T-helper 2 cell treated with Interferon-gamma antibody and Interleukin-4, amounts not matched to agents 5 μg/mL and 100 μg/mL, for 36 hours (primary cell): Measurements from ENCODE around the gene SNX32.
"Not testable (repeated sequence)": the region's sequence is repeated elsewhere in the genome, so short reads cannot be mapped to it uniquely, and the experiment has no call there.

Source experiments
- DNase-seq: peaks from one replicate; pipeline ENCODE4 v3.0.0; 2021; ENCODE audit warnings: low spot score
- H3K27ac Mint-ChIP-seq: one replicate; pipeline ENCODE4 v1.8.0; 2021; ENCODE audit warnings: mild to moderate bottlenecking, mixed read lengths
- H3K27me3 Mint-ChIP-seq: one replicate; pipeline ENCODE4 v1.8.0; 2021; ENCODE audit warnings: low read depth, mixed read lengths
- H3K36me3 Mint-ChIP-seq: one replicate; pipeline ENCODE4 v1.8.0; 2021; ENCODE audit warnings: low read depth, mixed read lengths
- H3K4me1 Mint-ChIP-seq: one replicate; pipeline ENCODE4 v1.8.0; 2021; ENCODE audit warnings: low read depth, mixed read lengths
- H3K4me3 Mint-ChIP-seq: one replicate; pipeline ENCODE4 v1.8.0; 2022; ENCODE audit warnings: mild to moderate bottlenecking, moderate library complexity, mixed read lengths
- H3K9me3 Mint-ChIP-seq: one replicate; pipeline ENCODE4 v1.8.0; 2021; ENCODE audit warnings: mixed read lengths

SNX32 gene

DNA sequence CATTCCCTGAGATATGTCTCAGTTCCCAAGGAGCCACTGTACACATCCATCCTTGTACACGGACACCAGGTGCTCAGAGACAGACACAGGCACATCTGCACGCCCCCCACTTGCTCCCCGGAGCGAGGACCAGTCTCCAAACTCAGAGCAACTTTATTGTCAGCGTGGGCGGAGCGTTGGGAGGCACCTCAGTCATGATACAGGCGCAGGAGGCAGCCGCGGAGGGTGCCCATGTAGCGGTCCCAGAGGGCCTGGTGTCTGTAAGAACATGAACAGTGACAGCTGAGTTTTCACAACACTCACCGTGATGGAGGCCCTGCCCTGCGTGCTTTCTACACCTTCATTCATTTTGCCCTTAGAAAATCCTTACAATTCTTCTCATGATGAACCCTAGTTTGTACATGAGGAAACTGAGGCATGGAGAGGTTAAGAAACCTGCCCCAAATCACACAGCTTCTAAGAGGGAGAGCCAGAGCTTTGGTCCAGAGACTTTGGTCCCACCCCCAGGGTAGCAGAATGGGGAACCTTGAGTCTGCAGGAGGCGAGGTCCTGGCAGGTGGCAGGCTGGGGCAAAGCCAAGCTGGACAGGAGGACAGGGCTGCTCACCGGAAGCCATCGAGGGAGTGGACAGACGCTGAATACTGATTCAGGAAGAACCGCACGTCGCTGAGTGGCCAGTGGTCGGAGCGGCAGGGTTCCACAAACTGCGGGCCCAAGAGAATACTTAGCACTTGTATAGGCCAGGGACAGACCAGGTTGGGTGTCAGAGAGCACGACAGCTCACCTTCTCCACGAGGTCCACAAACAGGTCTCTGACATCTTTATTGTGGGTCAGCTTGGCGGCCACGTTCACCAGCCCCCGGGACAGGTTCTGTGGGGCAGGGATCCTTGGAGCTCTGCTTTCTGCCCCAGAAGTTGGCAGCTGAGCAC, 50.3 kb downstream of the SNX32 start:
- Mint-ChIP-seq H3K27ac (peak overlapping the region; percentile 57), H3K4me3 (peak overlapping the region; percentile 42), H3K27me3 (no peaks in the 10 kb centered on the region), H3K9me3 (no peaks in the 10 kb centered on the region), H3K36me3 (peaks cover 41% of the 10 kb centered on the region), H3K4me1 (peaks cover 43% of the 10 kb centered on the region)
- no peak for DNase-seq

DNA sequence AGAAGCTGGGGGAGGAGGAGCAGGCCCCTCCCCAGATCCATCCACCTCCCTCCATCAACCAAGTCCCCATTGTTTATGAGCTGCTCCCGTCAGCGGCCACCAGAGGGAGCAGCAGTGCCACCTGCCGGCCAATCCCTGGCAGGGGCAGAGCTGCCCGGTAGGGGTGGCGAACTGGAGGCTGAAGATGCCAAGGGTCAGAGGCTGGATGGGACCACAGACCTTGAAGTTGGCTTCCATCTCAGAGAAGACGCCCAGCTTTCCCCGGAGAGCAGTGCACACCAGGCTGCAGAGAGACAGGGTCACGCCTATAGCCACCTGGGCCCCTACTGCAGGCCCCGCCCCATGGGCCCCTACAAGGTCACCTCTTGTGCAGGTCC, 50.9 kb downstream of the SNX32 start:
- Mint-ChIP-seq H3K4me3 (peak overlapping the region; percentile 42), H3K9me3 (no peaks in the 10 kb centered on the region), H3K27me3 (no peaks in the 10 kb centered on the region), H3K27ac (peak overlapping the region; percentile 57), H3K36me3 (peaks cover 41% of the 10 kb centered on the region), H3K4me1 (peaks cover 43% of the 10 kb centered on the region)
- peak; percentile 80 for DNase-seq

DNA sequence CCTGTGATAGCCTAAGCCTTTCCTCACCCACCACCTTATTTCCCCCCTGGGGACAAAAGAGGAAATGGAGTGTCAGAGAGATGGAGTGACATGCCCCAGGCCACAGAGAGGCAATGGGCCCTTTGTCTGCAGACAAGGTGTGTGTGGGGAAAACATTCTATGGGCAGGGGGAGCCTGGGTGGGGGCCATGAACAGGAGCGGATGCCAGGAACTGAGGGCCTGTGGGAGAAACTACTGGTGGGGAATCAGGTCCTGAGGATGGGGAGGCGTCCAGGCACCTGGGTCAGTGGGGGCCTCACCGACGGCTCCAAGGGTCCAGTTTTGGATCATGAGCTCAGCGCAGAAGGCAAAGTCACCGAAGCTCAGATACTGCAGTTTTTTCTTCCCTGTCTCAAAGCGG, 51.5 kb downstream of the SNX32 start:
- no peak for DNase-seq
- no peaks in the 10 kb centered on the region for H3K9me3 Mint-ChIP-seq
- no peak overlapping the region for H3K4me3 Mint-ChIP-seq
- no peaks in the 10 kb centered on the region for H3K27me3 Mint-ChIP-seq
- peaks cover 44% of the 10 kb centered on the region for H3K4me1 Mint-ChIP-seq
- peak overlapping the region; percentile 15 for H3K27ac Mint-ChIP-seq
- H3K36me3 Mint-ChIP-seq = peaks cover 41% of the 10 kb centered on the region

DNA sequence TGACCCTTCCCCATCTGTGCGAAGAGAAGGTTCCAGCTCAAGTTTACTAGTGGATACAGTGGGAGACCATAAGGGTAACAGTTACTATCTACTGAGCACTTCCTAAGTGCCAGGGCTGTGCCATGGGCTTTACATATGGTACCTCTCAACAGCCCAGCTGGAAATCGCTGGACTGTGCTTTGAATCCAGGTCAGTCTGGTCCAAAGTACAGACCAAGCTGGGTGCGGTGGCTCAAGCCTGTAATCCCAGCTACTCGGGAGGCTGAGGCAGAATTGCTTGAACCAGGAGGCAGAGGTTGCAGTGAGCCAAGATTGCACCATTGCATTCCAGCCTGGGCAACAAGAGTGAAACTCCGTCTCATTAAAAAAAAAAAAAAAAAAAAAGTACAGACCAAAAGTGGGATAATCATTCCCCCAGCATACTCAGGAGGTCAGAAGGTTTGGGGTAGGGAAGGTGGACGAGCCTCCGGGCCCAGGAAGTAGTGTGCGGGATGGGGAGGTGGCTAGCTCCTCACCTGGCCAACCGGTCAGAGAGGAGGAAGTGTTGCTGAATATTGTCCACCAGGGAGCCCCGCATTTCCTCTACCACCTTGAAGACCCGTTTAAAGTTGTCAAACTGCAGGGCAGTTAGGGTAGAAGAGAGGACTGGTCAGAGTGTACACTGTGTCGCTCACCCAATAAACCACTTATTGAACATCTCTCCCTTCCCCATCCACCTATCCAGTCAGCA, 52.2 kb downstream of the SNX32 start:
- Mint-ChIP-seq H3K4me1 (peaks cover 39% of the 10 kb centered on the region), H3K4me3 (peak overlapping the region; percentile 99), H3K27me3 (no peaks in the 10 kb centered on the region), H3K27ac (peak overlapping the region; percentile 91), H3K36me3 (peaks cover 41% of the 10 kb centered on the region), H3K9me3 (no peaks in the 10 kb centered on the region)
- no peak for DNase-seq

DNA sequence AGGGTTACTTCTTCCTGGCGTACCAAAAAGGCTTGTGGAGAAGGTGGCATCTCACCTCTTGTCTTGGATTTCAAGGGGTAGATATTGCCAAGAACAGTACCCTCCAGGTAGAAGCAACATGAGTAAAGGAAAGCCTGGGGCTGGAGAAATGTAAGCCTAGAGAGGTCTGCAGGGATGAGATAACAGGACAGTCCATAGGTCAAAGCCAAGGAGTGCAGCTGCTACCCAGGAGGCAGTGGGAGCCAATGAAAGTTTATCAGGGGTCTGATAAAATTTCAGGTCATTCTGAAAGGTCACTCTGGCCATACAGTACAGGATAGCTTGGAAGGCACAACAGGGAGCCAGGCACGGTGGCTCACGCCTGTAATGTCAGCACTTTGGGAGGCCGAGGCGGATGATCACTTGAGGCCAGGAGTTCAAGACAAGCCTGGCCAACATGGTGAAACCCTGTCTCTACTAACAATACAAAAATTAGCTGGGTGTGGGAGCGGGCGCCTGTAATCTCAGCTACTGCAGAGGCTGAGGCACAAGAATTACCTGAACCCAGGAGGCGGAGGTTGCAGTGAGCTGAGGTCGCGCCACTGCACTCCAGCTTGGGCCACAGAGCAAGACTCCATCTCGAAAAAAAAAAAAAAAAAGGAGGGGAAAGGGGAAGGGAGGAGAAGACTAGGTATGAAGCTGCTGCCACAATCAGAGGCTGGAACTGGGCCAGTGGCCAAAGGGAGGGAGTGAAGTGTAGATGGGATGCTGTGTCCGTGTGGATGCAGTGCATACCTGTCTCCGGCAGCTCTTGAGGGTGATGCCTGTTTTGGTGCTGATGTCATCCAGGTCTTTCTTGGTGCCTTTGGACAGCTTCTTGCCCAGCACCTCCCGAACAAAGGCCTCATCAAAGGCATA, 53.3 kb downstream of the SNX32 start:
- H3K9me3 Mint-ChIP-seq = no peaks in the 10 kb centered on the region
- DNase-seq = no peak
- peak overlapping the region; percentile 91 for H3K27ac Mint-ChIP-seq
- peaks cover 39% of the 10 kb centered on the region for H3K36me3 Mint-ChIP-seq
- H3K27me3 Mint-ChIP-seq = no peaks in the 10 kb centered on the region
- peaks cover 37% of the 10 kb centered on the region for H3K4me1 Mint-ChIP-seq
- H3K4me3 Mint-ChIP-seq = peak overlapping the region; percentile 99

DNA sequence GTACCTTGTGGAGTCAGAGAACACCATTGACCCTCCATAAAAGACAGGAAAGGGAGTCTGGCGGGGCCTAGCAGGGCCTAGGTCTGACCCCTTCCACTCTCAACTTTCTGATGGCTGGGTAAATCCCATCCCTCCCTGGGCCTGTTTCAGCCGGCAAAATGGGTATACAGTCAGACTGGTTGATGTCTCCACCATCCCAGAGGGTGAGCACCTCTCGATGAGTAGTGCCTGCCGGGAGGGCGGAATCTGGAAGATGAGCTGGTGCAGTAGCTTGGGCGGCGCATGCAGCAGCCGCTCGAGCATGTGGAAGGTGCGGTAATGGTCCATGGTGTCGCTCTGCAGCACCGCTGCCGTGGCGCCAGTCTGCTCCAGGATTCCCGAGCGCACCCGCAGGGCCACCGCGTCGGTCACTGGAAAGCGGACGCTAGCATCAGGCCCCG, 54.0 kb downstream of the SNX32 start:
- H3K4me1 Mint-ChIP-seq = peaks cover 44% of the 10 kb centered on the region
- peak overlapping the region; percentile 91 for H3K27ac Mint-ChIP-seq
- H3K9me3 Mint-ChIP-seq = no peaks in the 10 kb centered on the region
- H3K4me3 Mint-ChIP-seq = peak overlapping the region; percentile 99
- no peak for DNase-seq
- H3K36me3 Mint-ChIP-seq = peaks cover 37% of the 10 kb centered on the region
- no peaks in the 10 kb centered on the region for H3K27me3 Mint-ChIP-seq

DNA sequence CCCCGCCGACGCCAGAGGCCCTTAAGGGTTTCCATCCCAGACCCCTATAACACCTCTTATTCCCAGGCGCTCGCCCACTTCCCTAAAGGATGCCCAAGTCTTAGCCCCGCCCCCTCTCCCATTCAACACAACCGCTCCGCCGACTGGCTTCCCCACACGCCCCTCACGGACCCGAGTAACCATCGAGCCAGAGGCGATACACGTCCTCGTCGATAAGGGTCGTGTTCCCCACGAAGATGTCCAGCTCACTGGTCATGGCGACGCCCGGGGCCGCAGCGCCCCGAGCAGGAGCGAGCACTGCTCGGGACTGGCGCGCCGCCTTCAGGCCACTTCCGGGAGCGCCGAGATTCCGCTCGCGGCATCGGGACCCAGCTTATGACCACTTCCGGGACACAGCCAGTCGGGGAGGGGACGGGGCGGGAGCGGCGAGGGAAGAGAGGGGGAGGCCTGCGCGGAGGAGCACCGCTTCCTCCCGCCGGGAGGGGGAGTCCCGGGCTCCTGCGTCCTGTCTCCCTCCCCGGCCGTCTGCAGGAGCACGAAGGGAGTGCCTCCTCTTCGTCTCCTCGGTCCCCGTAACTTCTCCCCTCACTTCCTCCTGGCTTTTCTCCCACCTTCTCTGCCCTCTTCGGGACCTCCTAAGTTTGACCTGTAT, 54.5 kb downstream of the SNX32 start, which contains the start of gene FIBP:
TSS of gene FIBP (minus strand) at position 309 of the 652 bp plus-strand sequence. CDS start at position 256, 53 bp downstream.
- Mint-ChIP-seq H3K4me3 (peak within 1 kb of the TSS; percentile 99), H3K27ac (peak within 1 kb of the TSS; percentile 91), H3K36me3 (peaks cover 37% of the 10 kb centered on the region), H3K4me1 (peaks cover 48% of the 10 kb centered on the region), H3K9me3 (no peaks in the 10 kb centered on the region), H3K27me3 (no peaks in the 10 kb centered on the region)
- peak; percentile 93 for DNase-seq

DNA sequence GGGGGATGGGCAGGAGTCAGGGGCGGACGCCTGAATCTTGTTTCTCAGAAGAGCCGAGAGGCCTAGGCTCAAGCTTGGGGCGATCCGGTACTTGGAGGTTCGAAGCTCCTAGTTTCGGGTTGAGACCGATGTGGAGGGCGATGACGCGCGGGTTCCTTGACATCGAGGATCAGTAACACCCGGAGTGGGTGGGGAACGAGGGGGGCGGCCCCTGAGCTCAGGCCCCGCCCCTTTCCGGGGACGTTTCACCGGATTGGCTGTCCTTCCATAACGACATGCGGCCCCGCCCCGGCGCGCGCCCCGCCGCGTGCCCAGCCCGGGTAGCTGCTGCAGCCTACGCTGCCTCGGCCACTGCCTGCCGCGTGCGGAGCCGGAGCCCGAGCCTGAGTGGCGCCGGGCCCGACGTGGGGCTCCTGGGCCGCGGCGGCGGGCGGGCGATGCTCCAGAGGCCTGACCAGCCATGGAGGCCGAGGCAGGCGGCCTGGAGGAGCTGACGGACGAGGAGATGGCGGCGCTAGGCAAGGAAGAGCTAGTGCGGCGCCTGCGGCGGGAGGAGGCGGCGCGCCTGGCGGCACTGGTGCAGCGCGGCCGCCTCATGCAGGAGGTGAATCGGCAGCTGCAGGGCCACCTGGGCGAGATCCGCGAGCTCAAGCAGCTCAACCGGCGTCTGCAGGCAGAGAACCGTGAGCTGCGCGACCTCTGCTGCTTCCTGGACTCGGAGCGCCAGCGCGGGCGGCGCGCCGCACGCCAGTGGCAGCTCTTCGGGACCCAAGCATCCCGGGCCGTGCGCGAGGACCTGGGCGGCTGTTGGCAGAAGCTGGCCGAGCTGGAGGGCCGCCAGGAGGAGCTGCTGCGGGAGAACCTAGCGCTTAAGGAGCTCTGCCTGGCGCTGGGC, 56.8 kb downstream of the SNX32 start, which contains the start of gene CCDC85B:
TSS of gene CCDC85B (plus strand) at position 350 of the 895 bp plus-strand sequence. CDS start at position 461, 111 bp downstream.
- Mint-ChIP-seq H3K27me3 (no peaks in the 10 kb centered on the region), H3K4me3 (peak within 1 kb of the TSS; percentile 99), H3K9me3 (no peaks in the 10 kb centered on the region), H3K36me3 (peaks cover 18% of the 10 kb centered on the region), H3K27ac (peak within 1 kb of the TSS; percentile 91), H3K4me1 (peaks cover 49% of the 10 kb centered on the region)
- DNase-seq = peak; percentile 98

DNA sequence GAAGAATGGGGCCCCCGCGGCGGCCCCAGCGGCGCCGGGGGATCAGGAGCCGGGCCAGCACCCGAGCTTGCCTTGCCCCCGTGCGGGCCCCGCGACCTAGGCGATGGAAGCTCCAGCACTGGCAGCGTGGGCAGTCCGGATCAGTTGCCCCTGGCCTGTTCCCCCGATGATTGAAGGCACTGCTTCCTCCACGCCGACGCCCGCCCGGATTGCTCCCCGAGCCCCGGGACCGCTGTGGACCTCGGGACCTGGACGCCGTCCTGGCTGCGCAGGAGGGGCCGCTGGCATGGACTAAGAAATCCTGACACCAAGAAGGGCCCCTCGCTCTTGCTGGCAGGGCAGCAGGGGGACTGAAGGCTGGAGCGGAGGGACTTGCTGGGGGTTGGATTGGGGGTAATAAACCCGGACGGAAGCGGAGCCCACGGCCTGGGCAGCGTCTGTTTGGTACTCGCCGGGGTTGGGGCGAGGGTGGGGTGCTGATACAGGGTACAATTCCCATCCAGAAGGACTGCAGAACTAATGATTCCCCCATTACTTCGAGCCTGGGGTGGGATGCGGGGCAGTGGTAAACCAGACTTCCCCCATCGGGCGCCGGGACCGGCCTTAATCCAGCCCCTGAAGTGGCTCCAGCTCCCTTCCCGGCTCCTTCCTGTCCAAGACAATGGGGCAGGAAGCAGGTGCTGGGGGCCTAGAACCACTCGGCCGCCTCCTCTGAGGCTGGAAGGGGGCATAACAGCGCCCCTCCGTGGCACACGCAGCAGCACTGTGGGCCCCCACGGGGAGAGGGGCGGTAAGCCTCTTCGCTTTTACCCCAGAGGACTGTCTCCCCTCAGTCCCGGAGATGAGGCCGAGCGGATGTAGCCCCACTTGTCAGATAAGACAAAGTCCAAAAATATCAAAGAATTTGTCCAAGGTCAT, 57.7 kb downstream of the SNX32 start:
- Mint-ChIP-seq H3K27ac (peak overlapping the region; percentile 80), H3K4me3 (peak overlapping the region; percentile 74), H3K4me1 (peaks cover 49% of the 10 kb centered on the region), H3K9me3 (no peaks in the 10 kb centered on the region), H3K36me3 (peaks cover 17% of the 10 kb centered on the region), H3K27me3 (no peaks in the 10 kb centered on the region)
- no peak for DNase-seq

DNA sequence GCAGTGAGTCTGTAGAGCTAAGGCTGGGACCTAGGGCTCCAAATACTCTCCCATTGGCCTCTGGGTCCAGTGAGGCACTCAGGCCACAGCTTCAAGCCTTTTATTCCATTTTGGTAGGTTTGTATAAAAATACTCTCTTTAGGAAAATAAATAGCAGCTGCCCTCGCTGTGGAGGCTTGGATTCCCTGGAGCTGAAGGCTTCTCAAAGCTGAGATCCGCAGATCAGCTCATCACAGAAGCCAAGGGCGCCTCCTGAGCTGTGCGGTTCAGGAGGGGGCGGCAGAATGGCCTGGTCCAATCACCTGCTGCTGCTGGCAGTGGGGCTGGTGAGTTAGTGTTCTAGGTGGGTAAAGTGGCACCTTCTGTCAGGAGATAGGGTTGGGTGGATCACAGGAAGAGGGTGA, 58.4 kb downstream of the SNX32 start:
- H3K4me1 Mint-ChIP-seq = peaks cover 44% of the 10 kb centered on the region
- H3K9me3 Mint-ChIP-seq, DNase-seq, H3K27me3 Mint-ChIP-seq: not testable (repeated sequence)
- H3K27ac Mint-ChIP-seq = peak overlapping the region; percentile 80
- H3K36me3 Mint-ChIP-seq = peaks cover 11% of the 10 kb centered on the region
- peak overlapping the region; percentile 74 for H3K4me3 Mint-ChIP-seq

DNA sequence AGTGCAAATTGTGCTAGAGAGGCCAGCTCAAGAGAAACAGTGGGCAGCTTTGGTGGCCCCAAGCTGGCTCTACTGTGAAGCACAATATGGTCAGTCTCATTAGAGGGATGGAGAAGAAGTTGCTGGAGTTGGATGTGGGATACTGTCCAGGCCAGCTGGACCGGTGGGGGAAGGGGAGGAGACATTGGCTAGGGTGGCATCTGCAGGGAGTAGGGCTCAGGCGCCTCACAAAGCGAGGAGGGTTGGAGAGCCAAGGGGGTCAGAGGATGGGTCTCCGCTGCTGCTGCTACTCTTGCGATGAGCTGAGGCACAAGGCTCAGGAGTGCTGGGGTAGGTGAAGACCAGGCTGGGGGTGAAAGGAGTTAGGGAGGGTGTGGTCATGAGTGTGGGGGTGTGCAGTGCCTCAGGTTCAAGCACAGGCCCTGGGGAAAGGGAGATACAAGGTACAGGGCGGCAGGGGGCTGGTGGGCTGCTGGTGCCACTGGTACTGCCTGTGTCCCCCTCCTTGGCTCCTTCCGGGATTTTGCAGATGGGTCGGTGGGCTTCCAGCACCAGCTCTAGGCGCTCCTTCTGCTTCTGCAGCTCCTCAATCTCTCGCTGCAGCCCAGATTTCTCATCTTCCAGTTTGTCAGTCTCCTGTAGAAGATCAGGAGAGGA, 59.0 kb downstream of the SNX32 start:
- Mint-ChIP-seq H3K36me3 (peaks cover 6% of the 10 kb centered on the region), H3K27me3 (no peaks in the 10 kb centered on the region), H3K27ac (peak overlapping the region; percentile 82), H3K4me1 (peaks cover 48% of the 10 kb centered on the region), H3K4me3 (peak overlapping the region; percentile 74), H3K9me3 (no peaks in the 10 kb centered on the region)
- DNase-seq = no peak
